ENCODE results near the gene FSIP2.

GRCh38 chr2:185787227-185788145 lies 48.9 kb downstream of the FSIP2 start:
- no peak for TF ChIP-seq POLR2A (IDR thresholded peaks at IDR 0.05)
- no peak for TF ChIP-seq CTCF (IDR thresholded peaks at IDR 0.05)
